HG02678 (cell line): Measurements from ENCODE around the gene RAPGEF3.

Experiments
- ATAC-seq: cut with Tn5 transposase; IDR thresholded peaks from one replicate; pipeline ENCODE4 v1.9.1; 2021; ENCODE audit warnings: mild to moderate bottlenecking, moderate library complexity; ENCODE audit not compliant: unreplicated experiment

Gene RAPGEF3

DNA sequence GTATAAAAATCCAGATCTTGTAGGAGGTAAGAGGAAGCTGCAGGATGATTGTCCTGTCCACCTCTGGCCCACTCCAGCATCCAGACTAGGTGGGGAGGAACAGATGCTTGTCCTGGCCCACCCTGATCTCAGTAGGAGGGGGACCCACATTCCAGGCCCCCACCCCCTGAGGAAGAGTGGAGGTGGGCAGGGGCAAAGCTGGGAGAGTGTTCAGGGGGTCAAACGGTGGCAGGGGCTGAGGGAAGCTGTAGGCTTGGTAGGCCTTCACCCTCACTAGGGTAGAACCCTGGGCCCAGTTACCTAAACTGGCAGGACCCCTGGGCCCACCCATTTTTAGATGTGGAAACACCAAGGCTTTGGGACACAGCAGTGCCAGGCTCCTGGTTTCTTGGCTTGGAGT is 18.5 kb upstream of the RAPGEF3 start:
- no peak for ATAC-seq

DNA sequence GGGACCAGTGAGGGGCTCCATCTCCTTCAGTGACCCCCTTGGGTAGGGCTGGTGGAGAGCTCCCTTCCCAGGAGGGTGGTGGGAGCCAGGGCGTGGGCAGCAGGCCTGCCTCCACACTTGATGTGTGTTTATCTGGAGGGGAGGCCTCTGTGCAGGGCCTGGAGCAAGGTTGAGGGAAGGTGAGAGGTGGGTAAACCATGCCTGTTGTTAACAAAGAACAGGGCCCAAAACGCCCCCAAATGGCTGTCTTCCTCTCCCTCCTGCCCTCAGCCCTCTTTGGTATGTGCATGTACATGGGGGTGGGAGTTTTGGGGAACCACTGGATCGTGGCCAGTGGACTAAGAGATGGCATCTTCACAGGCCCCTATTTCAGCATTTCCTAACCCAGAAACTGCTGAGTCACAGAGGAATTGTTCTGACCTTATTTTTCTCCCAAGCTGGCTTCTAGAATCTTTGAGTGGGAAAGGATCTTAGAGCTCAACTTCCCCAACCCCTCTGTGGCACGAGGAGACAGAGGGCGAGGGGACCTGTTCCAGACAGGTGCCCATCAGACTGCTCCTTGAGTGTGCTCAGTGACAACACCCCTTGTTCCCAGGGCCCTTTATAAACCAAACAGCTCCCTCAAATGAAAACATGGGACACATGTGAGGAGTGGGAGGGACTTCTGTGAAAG is 17.9 kb upstream of the RAPGEF3 start:
- ATAC-seq: no peak

DNA sequence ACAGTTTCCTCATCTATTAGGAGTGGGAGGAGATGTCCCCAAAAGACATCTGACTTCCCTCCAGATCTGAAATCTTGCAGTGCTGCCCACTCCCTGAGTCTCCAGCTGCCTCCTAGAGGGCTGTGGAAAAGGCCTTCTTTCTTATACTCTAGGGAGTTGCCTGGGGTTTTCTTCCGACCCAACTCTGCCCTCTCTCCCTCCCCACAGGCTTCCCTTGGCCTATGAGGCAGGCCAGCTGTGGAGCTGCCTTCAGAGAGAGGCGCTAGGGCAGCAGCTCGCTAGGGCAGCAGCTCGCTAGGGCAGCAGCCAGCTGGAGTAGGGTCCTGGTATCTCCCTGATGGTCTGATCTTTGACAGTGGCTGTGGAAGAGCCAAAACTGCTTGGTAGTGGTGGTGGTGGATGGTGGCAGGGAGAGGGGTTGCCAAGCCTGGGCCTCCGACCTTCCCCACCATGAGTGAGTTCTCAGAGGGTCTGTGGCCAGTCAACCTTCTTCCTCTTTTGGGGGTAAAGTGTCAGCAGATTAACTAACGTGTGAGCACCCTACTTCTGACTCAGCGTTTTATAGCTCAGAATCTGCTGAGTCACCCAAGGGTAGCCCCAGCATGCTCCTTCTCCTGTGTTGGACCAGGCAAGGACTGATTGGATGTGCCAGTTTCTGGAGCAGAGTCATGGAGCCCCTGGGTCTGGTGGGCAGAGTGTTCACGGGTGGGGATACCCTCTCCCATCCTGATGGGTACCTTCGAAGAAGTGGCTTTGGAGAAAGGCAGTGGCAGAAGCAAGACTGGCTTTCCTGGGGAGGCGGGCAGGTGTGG is 16.6 kb upstream of the RAPGEF3 start:
- ATAC-seq: no peak

DNA sequence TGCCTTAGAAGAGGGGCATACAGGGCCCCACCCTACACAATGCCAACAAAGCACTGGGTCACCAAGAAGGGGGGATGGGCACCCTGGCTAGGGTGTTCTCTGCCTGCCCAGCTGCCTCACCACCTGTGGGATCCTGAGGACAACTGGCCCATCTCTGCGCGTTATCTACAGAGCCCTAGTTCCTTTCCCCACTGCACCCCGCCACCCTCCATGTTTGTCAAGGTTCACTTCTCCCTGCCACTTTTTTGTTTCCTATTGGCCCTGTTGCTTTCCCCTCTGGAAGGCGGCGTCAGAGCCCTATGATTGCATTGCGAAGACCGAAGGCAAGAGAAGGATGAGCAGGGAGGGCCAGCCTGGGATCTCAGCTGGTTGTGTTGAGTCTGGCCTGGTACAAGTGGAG is 16.0 kb upstream of the RAPGEF3 start:
- no peak for ATAC-seq

DNA sequence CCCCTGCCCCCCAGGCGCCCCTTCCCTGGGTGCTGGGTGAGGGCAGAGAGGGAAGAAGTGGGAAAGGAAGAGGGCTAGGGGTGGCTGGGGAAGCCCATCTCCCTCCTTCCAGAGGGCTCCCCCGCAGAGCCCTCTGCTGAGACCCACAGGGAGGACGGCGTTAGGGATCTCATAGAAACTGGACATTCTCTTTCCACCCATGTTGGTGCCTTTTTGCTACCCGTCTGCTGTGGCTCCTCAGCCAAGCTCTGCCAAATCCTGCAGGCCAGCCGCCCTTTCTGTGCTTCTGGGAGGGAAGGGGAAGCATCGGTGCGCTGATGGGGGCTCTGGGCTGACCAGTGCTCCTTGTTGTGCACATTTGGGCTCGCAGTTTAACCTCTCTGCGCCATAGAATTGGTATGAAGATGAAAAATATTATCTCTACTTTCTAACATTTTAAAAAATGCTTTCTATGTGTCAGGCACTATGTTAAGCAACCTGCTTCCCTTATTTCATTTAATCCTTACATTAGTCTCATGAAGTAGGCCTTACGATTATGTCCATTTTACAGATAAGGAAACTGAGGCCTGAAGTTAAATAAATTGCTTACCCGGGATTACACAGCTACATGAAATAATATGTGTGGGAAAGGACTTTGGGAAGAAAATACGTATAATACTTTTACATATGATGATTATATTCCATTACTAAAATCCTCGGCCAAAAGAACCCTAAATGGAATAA is 15.3 kb upstream of the RAPGEF3 start:
- no peak for ATAC-seq

DNA sequence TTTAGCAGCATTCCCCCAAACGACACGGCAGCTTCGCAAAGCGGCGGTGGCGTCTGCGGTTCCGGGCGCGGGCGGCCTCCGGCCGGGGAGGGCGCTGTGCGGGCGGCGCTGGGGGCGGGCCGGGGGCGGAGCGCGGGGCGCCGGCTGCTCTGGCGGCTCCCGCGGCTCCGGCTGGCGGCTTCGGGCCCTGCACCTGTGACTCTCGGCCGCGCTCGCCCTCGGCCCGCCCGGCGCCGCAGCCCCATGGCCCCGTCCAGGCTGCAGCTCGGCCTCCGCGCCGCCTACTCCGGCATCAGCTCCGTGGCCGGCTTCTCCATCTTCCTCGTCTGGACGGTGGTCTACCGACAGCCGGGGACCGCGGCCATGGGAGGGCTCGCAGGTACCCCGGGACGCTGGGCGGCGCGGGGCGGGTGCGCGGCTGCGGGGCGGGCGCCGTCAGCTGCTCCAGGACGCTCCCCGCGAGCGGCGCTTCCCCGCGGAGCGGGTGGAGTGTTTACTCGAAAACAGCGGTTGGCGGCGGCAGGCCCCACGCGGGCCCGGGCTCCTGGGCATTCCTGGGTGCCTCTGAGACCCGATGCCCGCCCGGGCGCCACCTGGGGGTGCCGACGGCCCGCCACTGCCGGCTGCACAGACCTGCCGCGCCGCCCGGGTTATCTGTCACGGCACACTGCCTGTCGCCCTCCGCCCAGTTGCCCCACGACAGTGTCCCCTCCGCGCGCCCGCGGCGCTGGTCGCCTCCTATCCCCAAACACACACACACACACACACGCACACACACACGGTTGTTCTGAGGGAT is 14.6 kb upstream of the RAPGEF3 start, which contains the start of gene SLC48A1:
Gene SLC48A1, plus strand, starts transcription at position 177 of the 796 bp plus-strand sequence. Its CDS starts 67 bp downstream, at position 244.
- ATAC-seq: peak; percentile 88

DNA sequence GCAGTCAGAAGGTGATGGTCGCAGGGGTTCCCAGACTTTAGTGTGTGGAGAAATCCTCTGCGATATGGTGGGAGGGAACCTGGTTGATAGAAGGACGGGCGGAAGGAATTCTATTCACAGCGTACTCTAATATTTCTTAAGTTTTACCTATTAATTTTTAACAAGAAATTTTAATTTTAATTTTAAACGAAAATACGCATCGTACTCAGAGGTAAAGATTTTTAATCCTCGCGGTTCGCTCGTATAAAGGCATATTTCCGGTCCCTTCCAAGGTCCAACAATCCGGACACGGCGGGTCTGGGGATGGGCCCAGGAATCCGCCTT is 14.0 kb upstream of the RAPGEF3 start:
- no peak for ATAC-seq

DNA sequence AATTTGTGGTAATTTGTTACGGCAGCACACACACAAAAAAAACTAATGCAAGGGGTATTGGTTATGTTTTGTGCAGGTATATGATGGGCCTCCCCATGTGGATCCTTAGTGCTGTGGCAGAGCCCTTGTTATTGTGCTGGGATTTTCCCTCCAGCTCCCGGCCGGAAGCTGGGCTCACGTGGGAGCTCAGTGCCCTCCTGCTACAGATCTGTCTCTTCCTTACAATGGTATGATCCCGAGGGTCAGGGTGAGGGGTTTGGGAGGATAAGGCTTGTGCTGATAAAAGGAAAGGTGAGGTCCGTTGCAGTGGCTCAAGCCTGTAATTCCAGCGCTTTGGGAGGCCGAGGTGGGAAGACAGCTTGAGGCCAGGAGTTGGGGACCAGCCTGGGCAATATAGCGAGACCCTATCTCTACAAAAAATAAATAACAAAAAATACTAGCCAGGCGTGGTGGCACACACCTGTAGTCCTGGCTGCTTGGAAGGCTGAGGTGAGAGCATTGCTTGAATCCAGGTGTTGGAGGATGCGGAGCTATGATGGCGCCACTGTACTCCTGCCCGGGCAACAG is 13.5 kb upstream of the RAPGEF3 start:
- no peak for ATAC-seq

DNA sequence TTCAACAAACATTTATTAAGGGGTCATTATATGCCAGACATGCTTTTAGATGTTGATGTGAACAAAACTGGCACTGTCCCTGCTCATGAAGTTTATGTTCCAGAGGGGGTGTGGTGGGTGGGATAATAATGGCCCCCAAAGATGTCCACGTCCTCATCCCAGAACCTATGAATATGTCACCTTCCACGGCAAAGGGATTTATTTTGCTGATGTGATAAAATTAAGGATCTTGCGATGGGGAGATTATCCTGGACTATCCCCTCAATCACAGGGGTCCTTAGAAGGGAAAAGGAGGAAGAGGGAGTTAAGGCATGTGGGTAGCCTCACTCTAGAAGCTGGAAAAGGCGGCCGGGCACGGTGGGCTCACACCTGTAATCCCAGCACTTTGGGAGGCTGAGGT is 12.6 kb upstream of the RAPGEF3 start:
- no peak for ATAC-seq

DNA sequence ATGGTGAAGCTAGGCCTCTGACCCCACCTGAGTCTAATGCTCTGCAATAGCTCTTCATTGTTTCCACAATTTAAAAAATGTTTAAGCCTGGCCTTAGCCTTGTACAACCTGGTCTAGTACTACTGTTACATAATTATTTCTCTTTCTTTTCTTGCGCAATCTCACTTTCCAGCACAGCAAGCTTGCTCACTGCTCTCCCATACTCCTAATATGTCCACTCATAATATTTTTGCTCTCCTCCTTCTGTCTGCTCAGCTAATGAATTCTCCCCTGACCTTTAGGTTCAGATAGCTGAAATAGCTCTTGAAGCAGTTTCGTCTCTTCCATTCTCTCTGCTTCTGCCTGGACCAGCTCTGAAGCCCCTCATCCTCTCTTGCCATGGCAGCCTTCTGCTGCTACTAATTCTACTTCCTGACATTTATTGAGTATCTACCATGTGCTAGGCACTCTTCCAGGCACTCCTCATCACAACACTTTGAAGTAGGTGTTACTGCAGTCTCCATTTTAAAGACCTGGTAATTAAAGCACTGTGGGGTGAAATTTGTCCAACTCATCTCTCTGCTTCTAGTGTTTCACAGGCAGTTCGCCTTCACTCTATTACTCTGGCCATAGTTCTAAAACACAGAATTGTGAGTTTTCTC is 11.5 kb upstream of the RAPGEF3 start:
- no peak for ATAC-seq

DNA sequence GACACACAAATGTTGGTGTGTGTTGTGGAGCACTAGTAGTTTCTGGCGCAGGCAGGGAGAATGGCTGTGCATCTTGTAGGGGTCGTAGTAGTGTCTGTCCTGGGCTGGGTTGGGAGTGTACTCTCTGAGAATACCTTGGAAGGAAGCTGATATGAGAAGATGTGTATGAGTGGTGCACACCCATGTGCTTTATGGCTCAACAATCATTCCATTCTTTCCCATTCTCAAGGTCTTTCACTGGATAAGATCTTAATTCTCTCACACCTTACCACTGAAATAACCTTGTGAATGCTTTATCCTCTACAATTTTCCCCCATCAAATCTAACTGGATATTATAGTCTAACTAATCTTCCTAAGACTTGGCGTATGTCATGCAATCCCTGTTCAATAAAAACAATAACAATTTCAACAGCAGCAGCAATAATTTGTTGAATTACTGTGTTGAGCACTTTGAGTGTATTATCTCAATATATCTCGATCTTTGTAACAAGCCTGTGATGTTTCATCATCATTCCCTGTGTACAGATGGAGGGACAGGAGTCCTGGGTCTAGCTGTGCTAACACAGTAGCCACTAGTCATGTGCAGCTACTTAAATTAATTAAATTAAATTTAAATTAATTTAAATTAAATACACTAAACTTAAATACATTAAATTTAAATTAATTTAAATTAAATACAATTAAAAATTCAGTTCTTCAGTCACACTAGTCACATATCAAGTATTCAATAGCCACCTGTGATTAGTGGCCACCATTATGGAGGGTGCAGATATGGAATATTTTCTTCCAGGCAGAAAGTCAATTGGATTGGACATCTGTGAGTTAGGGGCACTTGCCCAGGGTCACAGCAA is 10.8 kb upstream of the RAPGEF3 start:
- no peak for ATAC-seq

DNA sequence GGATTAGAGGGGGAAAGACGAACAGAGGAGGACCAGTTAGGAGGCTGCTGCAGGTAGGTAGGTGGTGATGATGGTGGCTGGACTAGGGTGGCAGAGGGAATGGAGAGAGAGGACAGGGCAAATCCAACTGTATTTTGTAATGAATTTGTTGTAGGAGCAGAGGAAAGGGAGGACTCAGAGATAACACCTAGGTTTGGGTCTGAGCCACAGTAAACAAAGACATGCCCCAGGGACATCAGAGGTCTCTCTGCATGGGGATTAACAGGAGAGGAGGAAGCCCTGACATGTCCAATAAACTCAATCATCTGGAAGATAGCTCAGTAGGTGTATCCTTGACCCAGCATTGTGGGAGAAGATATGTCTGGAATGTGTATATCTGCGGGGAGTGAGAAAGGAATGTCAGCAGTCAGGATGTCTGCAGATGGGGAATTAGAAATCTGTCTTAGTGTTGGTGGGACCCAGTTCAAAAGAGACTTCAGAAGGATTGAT is 9.7 kb upstream of the RAPGEF3 start:
- ATAC-seq: no peak

DNA sequence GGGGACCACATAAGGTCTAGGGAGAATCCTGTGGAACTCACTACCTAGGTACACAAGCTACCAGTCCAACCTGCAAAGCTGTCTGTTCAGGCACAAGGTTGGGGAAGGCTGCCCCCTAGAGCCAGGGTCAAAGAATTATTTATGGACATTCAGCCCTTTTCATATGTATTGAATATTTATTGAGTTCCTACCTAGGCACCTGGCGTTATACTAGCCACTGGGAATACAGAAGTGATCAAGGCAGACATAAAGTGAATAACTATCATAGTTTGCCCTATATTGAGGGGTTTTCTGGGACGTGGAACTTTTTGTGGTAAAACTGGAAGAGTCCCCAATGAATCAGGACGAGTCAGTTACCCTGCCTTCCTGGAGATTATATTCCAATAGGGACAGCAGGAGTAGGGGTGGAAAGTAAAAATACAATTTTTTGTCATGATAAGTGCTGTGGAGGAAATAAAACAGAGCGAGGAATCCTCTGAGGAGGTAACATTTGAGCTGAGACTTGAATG is 8.6 kb upstream of the RAPGEF3 start:
- peak; percentile 78 for ATAC-seq

DNA sequence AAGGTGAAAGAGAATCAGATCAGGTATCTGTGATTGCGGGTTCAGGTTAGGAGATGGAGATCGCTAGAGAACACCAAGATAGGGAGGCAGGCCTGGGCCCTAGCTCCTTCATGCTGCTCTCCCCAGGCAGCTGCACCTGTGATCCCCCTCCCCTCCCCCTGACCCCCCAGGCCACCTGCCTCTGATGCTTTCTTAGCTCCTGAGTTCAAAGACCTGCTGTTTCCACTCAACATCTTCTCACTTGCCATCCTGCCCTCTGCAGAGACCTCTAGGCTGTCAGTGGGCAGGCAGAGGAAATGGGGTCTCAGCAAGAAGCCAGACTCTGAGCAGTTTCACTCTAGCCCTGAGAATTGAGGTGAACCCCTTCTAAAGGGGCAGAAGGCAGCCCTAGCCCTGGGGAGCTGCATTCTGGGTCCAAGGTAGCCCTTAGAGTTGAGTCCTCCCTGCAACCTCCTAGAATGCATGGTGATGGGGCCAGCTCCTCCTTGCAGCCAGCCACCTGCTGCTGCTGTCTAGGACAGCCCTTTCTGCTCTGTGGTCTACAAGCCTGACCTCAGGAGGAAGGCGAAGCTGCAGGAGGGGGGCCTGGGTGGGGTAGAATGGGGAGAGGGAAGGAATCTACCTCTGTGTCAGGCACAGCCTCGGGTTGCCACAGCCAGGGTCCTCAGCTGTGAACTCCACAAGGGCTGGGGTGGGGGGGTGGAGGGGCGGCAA is 8.0 kb upstream of the RAPGEF3 start:
- no peak for ATAC-seq

DNA sequence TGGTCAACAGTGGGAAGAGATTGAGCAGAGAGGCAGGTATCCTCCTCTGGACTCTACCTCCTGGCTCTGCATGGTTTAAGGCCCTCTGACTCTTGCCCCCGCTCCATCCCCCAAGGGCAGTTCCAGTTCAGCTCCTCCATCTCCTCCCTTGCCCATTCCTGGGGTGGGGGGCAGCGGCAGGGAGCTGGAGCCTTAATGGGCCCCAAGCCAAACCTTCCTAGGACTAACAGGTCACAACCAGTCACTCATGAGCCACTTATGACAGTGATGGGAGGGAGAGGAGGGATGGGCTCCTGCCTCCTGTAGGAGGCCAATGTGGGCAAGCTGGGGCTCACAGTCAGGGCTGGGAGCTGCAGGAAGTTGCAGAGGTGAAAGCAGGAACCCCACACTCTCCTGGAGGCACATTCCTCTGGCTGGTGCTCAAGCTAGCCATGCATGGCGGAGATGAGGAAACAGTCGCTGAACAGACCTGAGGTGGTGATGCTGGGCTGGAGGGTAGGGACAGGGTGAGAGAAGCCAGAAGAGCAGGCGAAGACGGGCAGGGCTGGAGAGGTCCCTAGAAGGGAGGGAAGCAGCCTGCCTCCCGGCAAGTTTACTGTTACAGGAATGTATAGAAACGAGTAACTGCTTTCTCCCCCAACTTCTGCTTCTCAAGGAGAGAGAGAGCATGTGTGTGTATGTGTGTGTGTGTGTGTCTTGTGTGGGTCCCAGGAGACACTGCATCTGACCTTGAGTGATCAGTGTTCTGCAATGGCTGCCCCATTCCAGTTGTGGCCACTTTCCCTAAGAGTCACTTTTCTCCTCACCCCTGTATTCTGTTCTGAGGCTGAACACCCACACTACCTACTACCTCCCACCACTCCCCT is 5.0 kb upstream of the RAPGEF3 start:
- ATAC-seq: no peak

DNA sequence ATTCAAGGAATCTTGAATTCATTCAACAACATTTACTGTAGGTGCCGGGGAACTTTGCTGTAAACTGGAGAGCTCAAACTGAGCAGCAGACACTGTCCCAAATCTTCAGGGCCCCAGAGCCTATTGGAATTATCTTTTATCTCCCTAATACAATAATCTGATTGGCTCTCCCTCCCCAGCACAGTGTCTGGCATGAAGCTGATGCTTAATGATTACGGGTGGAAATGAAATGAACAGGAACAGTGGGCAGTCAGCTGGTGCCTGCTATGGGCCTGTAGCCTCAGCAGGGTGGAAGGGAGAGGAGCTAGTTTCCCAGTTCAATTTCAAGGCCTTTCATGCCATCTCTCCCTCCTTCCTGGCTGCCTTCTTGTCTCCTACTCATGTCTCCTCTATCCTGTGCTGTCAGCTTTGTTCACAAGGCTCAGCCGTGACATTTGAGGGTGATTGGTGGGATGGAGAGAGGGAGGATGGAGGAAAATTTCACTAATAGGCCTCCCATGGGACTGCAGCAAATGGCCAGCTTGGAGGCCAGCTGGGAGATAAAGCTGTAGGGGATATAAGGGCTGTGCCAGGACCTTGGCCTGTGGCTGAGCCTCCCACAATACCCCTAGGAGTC is 4.3 kb upstream of the RAPGEF3 start:
- ATAC-seq: no peak

DNA sequence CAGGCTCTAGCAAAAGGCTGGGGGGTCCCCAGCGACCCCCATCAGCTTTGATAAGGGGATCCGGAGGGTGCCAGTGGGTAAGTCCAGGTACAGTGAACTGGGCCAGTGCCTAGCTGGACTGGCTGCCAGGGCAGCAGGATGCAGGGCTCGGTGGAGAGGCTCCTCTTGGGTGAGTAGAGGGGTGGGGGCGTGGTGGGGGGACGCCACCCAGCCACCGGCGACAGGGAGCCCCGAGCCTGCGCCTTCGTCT is 171 bp downstream of the RAPGEF3 start:
- no peak for ATAC-seq
